Fibroblast of lung (primary cell): ENCODE measurements around the gene WNT3. TPM values are rescaled to one million over a fixed set of nuclear protein-coding genes. Genes with fewer than 3 reads are reported as not detected.
A peak's percentile ranks its signal among the peaks of the same experiment; 100 is the strongest.

ENCODE experiments used
- DNase-seq, 2 donors: peaks; one replicate each; pipeline versions ENCODE4 v3.0.0 to v3.0.0-alpha.2; 2010; ENCODE audit warnings: low read depth in 2 of 2
- H2AFZ ChIP-seq: 2 replicates; pipeline ENCODE4 v1.5.1; 2012; ENCODE audit warnings: low read length, control low read depth, inconsistent platforms
- H3K27ac ChIP-seq: 2 replicates; pipeline ENCODE4 v1.5.1; 2011; ENCODE audit warnings: low read length, control low read depth; ENCODE audit not compliant: insufficient read depth
- H3K27me3 ChIP-seq: 2 replicates; pipeline ENCODE4 v1.5.1; 2011; ENCODE audit warnings: mild to moderate bottlenecking, low read length; ENCODE audit not compliant: control insufficient read depth, insufficient read depth
- H3K36me3 ChIP-seq: 2 replicates; pipeline ENCODE4 v1.5.1; 2011; ENCODE audit warnings: low read length; ENCODE audit not compliant: control insufficient read depth, insufficient read depth
- H3K4me1 ChIP-seq: 2 replicates; pipeline ENCODE4 v1.5.1; 2011; ENCODE audit warnings: low read length; ENCODE audit not compliant: control insufficient read depth, insufficient read depth; ENCODE audit errors: extremely low read depth
- H3K4me2 ChIP-seq: 2 replicates; pipeline ENCODE4 v1.5.1; 2011; ENCODE audit warnings: low read length, control low read depth; ENCODE audit not compliant: insufficient read depth; ENCODE audit errors: extremely low read depth
- H3K4me3 ChIP-seq, 4 experiments: fragments of 200-600 bp in 1 of 4; sonication (generic) in 1 of 4; replicated peaks in 1 of 4; 2 replicates each; pipeline ENCODE4 v1.5.1; 2011 to 2016; ENCODE audit warnings: low read length in 4 of 4, low read depth in 3 of 4, mild to moderate bottlenecking in 3 of 4, control low read depth in 2 of 4, inconsistent platforms in 1 of 4, mixed read lengths in 1 of 4; ENCODE audit not compliant: insufficient read depth in 1 of 4; ENCODE audit errors: control extremely low read depth in 1 of 4
- H3K79me2 ChIP-seq: 2 replicates; pipeline ENCODE4 v1.5.1; 2012; ENCODE audit warnings: mild to moderate bottlenecking, low read length, inconsistent platforms; ENCODE audit not compliant: control insufficient read depth, insufficient read depth
- H3K9ac ChIP-seq: 2 replicates; pipeline ENCODE4 v1.5.1; 2011; ENCODE audit warnings: mild to moderate bottlenecking, low read length, control low read depth; ENCODE audit not compliant: insufficient read depth
- H3K9me3 ChIP-seq: 2 replicates; pipeline ENCODE4 v1.5.1; 2012; ENCODE audit warnings: low read depth, low read length; ENCODE audit not compliant: control insufficient read depth, insufficient read depth
- H4K20me1 ChIP-seq: 2 replicates; pipeline ENCODE4 v1.5.1; 2011; ENCODE audit warnings: low read length; ENCODE audit not compliant: control insufficient read depth, insufficient read depth; ENCODE audit errors: extremely low read depth
- EZH2 ChIP-seq: IDR thresholded peaks from 2 replicates; pipeline ENCODE4 v1.5.1; 2012; ENCODE audit warnings: low read length, control low read depth, mild to moderate bottlenecking; ENCODE audit errors: missing control alignments
- polyA plus RNA-seq, 2 donors: library from polyadenylated mRNA; depleted of rRNA in 1 of 2; stranded (reverse) in 1 of 2; unstranded in 1 of 2; fragments of >200 nt; gene quantifications; 2 replicates each; pipeline ENCODE4 v1.2.1, GENCODE V29; 2011 to 2012; ENCODE audit warnings: missing spikeins in 1 of 2
- total RNA-seq: library from RNA; depleted of rRNA; stranded (reverse); fragments of >200 nt; gene quantifications from 2 replicates; pipeline ENCODE4 v1.2.1, GENCODE V29; 2014
- TF ChIP-seq, protein P1 (sequence below), 2 donors: IDR thresholded peaks in 1 of 2; conservative IDR thresholded peaks in 1 of 2; 1 replicate in 1 of 2; 2 replicates in 1 of 2; pipeline ENCODE4 v1.5.1; 2011 to 2012; ENCODE audit warnings: low read length in 2 of 2, control low read depth in 1 of 2, inconsistent platforms in 1 of 2, low read depth in 1 of 2, mild to moderate bottlenecking in 1 of 2

The WNT3 gene
- total and polyA plus RNA-seq, 2 donors (not counting 1 experiment from before 2014, with no cell fraction given) = 1.3 to 1.5 TPM

DNA sequence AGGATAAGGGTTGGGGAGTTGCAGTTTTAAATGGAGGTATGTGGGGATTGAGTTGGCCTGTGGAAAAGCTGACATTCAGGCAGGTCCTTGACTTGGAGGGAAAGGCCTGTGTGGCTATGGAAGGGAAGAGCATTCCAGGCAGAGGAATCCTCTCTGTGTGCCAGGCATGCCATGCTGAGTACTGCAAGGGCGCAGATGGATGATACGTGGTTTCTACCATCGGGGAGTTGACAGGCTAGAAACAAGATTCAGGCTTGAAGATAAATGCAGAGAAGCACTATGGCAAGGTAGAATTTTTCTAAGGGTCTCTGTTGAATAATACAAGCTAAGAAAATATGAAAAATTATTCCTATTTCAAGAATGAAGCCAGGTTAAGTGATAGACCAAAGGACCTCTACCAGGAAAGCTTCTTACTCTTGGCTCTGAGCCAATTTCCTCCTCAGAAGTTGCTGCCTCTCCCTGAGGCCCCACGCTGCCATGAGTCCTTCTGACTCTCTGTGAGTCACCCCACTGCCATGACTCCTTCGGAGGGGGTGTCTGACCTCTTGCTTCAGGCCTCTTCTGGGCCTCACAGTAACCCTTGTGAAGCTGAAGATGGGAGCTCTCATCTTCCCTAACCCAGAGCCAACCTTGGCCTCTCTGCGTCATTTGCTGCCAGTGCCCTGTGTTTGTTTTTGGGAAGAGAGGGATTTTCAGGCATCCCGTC lies 75.8 kb downstream of the WNT3 start:
- Histone ChIP-seq H3K27ac (peak overlapping the region; percentile 43), H3K9ac (no peak overlapping the region), H3K36me3 (no peaks in the 10 kb centered on the region), H3K27me3 (no peaks in the 10 kb centered on the region), H3K9me3 (no peaks in the 10 kb centered on the region), H3K79me2 (no peaks in the 10 kb centered on the region), H3K4me2 (peak overlapping the region; percentile 16), H4K20me1 (no peaks in the 10 kb centered on the region), H3K4me1 (peaks cover 8% of the 10 kb centered on the region), H3K4me3 (no peak overlapping the region), H2AFZ (no peak overlapping the region)
- DNase-seq = peak; percentile 87 to 88
- no peak for TF ChIP-seq EZH2
- TF ChIP-seq, protein P1, sequence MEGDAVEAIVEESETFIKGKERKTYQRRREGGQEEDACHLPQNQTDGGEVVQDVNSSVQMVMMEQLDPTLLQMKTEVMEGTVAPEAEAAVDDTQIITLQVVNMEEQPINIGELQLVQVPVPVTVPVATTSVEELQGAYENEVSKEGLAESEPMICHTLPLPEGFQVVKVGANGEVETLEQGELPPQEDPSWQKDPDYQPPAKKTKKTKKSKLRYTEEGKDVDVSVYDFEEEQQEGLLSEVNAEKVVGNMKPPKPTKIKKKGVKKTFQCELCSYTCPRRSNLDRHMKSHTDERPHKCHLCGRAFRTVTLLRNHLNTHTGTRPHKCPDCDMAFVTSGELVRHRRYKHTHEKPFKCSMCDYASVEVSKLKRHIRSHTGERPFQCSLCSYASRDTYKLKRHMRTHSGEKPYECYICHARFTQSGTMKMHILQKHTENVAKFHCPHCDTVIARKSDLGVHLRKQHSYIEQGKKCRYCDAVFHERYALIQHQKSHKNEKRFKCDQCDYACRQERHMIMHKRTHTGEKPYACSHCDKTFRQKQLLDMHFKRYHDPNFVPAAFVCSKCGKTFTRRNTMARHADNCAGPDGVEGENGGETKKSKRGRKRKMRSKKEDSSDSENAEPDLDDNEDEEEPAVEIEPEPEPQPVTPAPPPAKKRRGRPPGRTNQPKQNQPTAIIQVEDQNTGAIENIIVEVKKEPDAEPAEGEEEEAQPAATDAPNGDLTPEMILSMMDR (conservative IDR thresholded peaks at IDR 0.05 in 1 of 2, IDR thresholded peaks at IDR 0.05 in 1 of 2; ENCODE audit: low read depth in 1 of 2, low read length in 2 of 2) = no peak

DNA sequence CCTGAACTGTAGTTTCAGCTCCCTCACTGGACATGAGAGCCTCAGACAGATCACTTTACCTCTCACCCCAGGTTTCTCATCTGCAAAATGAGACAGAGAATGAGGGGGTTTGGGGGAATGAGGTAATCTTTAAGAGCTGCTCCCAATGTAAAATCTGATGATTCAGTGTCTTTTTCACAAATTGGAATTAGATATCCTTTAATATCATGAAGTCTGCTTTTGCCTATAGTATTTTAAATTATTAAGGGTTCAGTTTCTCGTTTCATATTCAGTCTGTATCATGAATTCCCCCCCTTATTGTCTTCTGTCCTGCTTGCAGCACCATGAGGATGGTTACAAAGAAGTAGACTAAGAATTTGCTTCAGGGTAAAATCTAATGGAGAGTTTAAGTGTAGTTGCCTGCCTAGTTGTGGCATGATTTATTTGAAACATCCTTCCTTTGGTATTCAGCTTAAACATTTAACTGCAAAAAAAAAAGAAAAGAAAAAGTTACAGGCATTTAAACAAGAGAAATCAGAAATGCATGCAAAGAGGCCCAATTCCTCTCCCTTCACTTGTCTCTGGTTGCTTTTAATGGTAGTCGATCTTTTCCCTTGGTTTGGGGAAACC lies 77.3 kb downstream of the WNT3 start:
- H4K20me1 ChIP-seq = no peaks in the 10 kb centered on the region
- no peak overlapping the region for H2AFZ ChIP-seq
- no peak overlapping the region for H3K4me2 ChIP-seq
- DNase-seq = no peak
- H3K9me3 ChIP-seq = no peaks in the 10 kb centered on the region
- H3K9ac ChIP-seq = no peak overlapping the region
- no peaks in the 10 kb centered on the region for H3K36me3 ChIP-seq
- H3K4me1 ChIP-seq = peaks cover 8% of the 10 kb centered on the region
- H3K79me2 ChIP-seq = no peaks in the 10 kb centered on the region
- no peak overlapping the region for H3K4me3 ChIP-seq
- H3K27ac ChIP-seq = no peak overlapping the region
- H3K27me3 ChIP-seq = no peaks in the 10 kb centered on the region
- TF ChIP-seq, protein P1 (conservative IDR thresholded peaks at IDR 0.05 in 1 of 2, IDR thresholded peaks at IDR 0.05 in 1 of 2; ENCODE audit: low read depth in 1 of 2, low read length in 2 of 2) = no peak
- TF ChIP-seq EZH2 = no peak

DNA sequence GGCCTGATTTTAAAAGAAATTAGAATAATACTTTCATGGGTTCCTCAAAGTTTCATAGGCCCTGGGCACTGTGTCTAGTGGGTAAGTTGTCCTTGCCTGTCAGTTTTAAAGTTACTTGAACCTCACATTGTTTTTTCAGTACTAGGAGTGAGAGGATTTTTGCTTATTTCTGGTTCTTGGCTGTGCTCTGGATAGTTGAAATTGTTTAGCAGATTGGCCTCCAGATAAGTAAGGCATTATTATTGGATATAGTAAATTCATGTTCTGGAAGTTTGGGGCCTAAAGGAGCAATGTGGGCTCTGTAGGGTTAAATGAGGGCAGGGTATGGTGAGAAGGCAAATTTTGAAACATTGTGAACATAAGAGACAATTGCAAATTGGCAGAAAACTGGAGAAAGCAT lies 78.5 kb downstream of the WNT3 start:
- no peaks in the 10 kb centered on the region for H4K20me1 ChIP-seq
- peaks cover 8% of the 10 kb centered on the region for H3K4me1 ChIP-seq
- TF ChIP-seq, protein P1 (conservative IDR thresholded peaks at IDR 0.05 in 1 of 2, IDR thresholded peaks at IDR 0.05 in 1 of 2; ENCODE audit: low read depth in 1 of 2, low read length in 2 of 2) = no peak
- no peak for TF ChIP-seq EZH2
- no peaks in the 10 kb centered on the region for H3K36me3 ChIP-seq
- no peak overlapping the region for H3K27ac ChIP-seq
- no peak overlapping the region for H2AFZ ChIP-seq
- H3K4me3 ChIP-seq = no peak overlapping the region
- H3K27me3 ChIP-seq = no peaks in the 10 kb centered on the region
- no peak overlapping the region for H3K9ac ChIP-seq
- no peak for DNase-seq
- no peaks in the 10 kb centered on the region for H3K9me3 ChIP-seq
- H3K4me2 ChIP-seq = no peak overlapping the region
- no peaks in the 10 kb centered on the region for H3K79me2 ChIP-seq
